CD14-positive monocyte (primary cell): ENCODE measurements around the gene ZMYND10. TPM values are rescaled to one million over a fixed set of nuclear protein-coding genes. Genes with fewer than 3 reads are reported as not detected.

ENCODE experiments used
- DNase-seq, 3 donors: peaks; one replicate each; pipeline ENCODE4 v3.0.0-alpha.2; 2011 to 2022
- H2AFZ ChIP-seq: 2 replicates; pipeline ENCODE4 v1.6.0; 2012; ENCODE audit warnings: mild to moderate bottlenecking, low read depth, low read length, inconsistent platforms; ENCODE audit not compliant: insufficient read depth, poor library complexity, severe bottlenecking
- H3K27ac ChIP-seq, 2 donors: 1 replicate in 1 of 2; 2 replicates in 1 of 2; pipeline ENCODE4 v1.5.1; 2012 to 2013; ENCODE audit warnings: low read length in 2 of 2, control low read depth in 1 of 2, inconsistent platforms in 1 of 2, low read depth in 1 of 2, mild to moderate bottlenecking in 1 of 2
- H3K27me3 ChIP-seq, 2 donors: one replicate each; pipeline versions ENCODE4 v1.6.0 to v1.6.1; 2011 to 2013; ENCODE audit warnings: low read length in 2 of 2; ENCODE audit not compliant: control insufficient read depth in 2 of 2, insufficient read depth in 2 of 2
- H3K36me3 ChIP-seq, 2 donors: replicated peaks in 1 of 2; 1 replicate in 1 of 2; 2 replicates in 1 of 2; pipeline versions ENCODE4 v1.5.1 to v1.6.1; 2012 to 2013; ENCODE audit warnings: low read length in 2 of 2, control low read depth in 1 of 2, inconsistent platforms in 1 of 2, mild to moderate bottlenecking in 1 of 2; ENCODE audit not compliant: insufficient read depth in 2 of 2, control insufficient read depth in 1 of 2
- H3K4me1 ChIP-seq, 2 donors: 1 replicate in 1 of 2; 2 replicates in 1 of 2; pipeline versions ENCODE4 v1.5.1 to v1.6.1; 2012 to 2013; ENCODE audit warnings: low read length in 2 of 2, control low read depth in 1 of 2, inconsistent platforms in 1 of 2, mild to moderate bottlenecking in 1 of 2, moderate library complexity in 1 of 2; ENCODE audit not compliant: insufficient read depth in 2 of 2, control insufficient read depth in 1 of 2
- H3K4me2 ChIP-seq: replicated peaks from 2 replicates; pipeline ENCODE3; 2012; ENCODE audit warnings: low read length, moderate library complexity, mild to moderate bottlenecking; ENCODE audit not compliant: poor library complexity, severe bottlenecking; ENCODE audit errors: extremely low read depth
- H3K4me3 ChIP-seq, 3 experiments: fragments of 200-600 bp in 1 of 3; sonication (generic) in 1 of 3; replicated peaks in 1 of 3; 1 replicate in 2 of 3; 2 replicates in 1 of 3; pipeline ENCODE4 v1.5.1; 2011 to 2013; ENCODE audit warnings: low read length in 3 of 3, mild to moderate bottlenecking in 3 of 3, control low read depth in 2 of 3, low read depth in 2 of 3, inconsistent platforms in 1 of 3, moderate library complexity in 1 of 3
- H3K79me2 ChIP-seq: 2 replicates; pipeline ENCODE4 v1.6.0; 2012; ENCODE audit warnings: mild to moderate bottlenecking, control low read depth, inconsistent platforms, low read length, moderate library complexity; ENCODE audit not compliant: insufficient read depth
- H3K9ac ChIP-seq: 2 replicates; pipeline ENCODE4 v1.6.0; 2017; ENCODE audit warnings: low read length, mild to moderate bottlenecking; ENCODE audit not compliant: insufficient read depth, poor library complexity, severe bottlenecking
- H3K9me3 ChIP-seq, 2 donors: replicated peaks in 1 of 2; 1 replicate in 1 of 2; 2 replicates in 1 of 2; pipeline versions ENCODE4 v1.5.1 to v1.6.1; 2012 to 2013; ENCODE audit warnings: low read length in 2 of 2, control low read depth in 1 of 2; ENCODE audit not compliant: control insufficient read depth in 1 of 2, insufficient read depth in 1 of 2
- H4K20me1 ChIP-seq: 2 replicates; pipeline ENCODE4 v1.6.0; 2012; ENCODE audit warnings: mild to moderate bottlenecking, low read length, control low read depth, moderate library complexity; ENCODE audit not compliant: insufficient read depth
- H3K27ac Mint-ChIP-seq, 7 donors: one replicate each; pipeline ENCODE4 v1.8.0; 2020; ENCODE audit warnings: mild to moderate bottlenecking in 7 of 7, mixed read lengths in 7 of 7, moderate library complexity in 6 of 7, inconsistent platforms in 2 of 7
- H3K27me3 Mint-ChIP-seq, 3 donors: one replicate each; pipeline ENCODE4 v1.8.0; 2021 to 2022; ENCODE audit warnings: low read depth in 3 of 3, mild to moderate bottlenecking in 3 of 3, mixed read lengths in 3 of 3, moderate library complexity in 3 of 3, inconsistent platforms in 1 of 3
- H3K36me3 Mint-ChIP-seq, 2 donors: one replicate each; pipeline ENCODE4 v1.8.0; 2020; ENCODE audit warnings: mixed read lengths in 2 of 2, inconsistent platforms in 1 of 2, mild to moderate bottlenecking in 1 of 2
- H3K4me1 Mint-ChIP-seq: one replicate; pipeline ENCODE4 v1.8.0; 2020; ENCODE audit warnings: mild to moderate bottlenecking, mixed read lengths
- H3K4me3 Mint-ChIP-seq, 2 donors: one replicate each; pipeline ENCODE4 v1.8.0; 2020; ENCODE audit warnings: mild to moderate bottlenecking in 2 of 2, mixed read lengths in 2 of 2, moderate library complexity in 1 of 2
- H3K9me3 Mint-ChIP-seq, 7 donors: one replicate each; pipeline ENCODE4 v1.8.0; 2020 to 2022; ENCODE audit warnings: mixed read lengths in 7 of 7, mild to moderate bottlenecking in 6 of 7, moderate library complexity in 6 of 7, inconsistent platforms in 2 of 7
- CTCF ChIP-seq: fragments of 200-600 bp; IDR thresholded peaks from one replicate; pipeline ENCODE4 v1.8.0; 2022; ENCODE audit warnings: antibody characterized with exemption, mild to moderate bottlenecking
- WGBS: methylation state at CpG from one replicate; pipeline ENCODE4 v1.1.5; 2013; ENCODE audit warnings: missing lambda C conversion rate; ENCODE audit not compliant: insufficient coverage; 5-methylcytosine and 5-hydroxymethylcytosine counted together
- intact Hi-C, 2 donors: fragments of 100-400 bp; cut with micrococcal nuclease; formaldehyde crosslinking; loops; one replicate each; pipeline versions ENCODE4 v1.15.0 to v1.15.1; 2023
- polyA plus RNA-seq, 3 donors: library from polyadenylated mRNA; depleted of rRNA in 1 of 3; unstranded in 2 of 3; stranded (reverse) in 1 of 3; fragments of 300-500 nt in 2 of 3; fragments of >200 nt in 1 of 3; fragmentation: Illumina TruSeq in 2 of 3; gene quantifications; 1 replicate in 2 of 3; 2 replicates in 1 of 3; pipeline ENCODE4 v1.2.3, GENCODE V29; 2012 to 2021

Gene ZMYND10
- polyA plus RNA-seq, 3 donors: 0.12 to 1.7 (median 0.19) TPM

- H3K36me3 ChIP-seq: peaks cover 36 to 48% of the 10 kb centered on the region in 2 donors
- peak overlapping the region; percentile 47 to 91 (median 89) for H3K4me3 ChIP-seq
- H3K4me2 ChIP-seq: peak overlapping the region; percentile 98
- Mint-ChIP-seq H3K27ac (peak overlapping the region; percentile 46 to 93 (median 86)), H3K36me3 (peaks cover 25 to 42% of the 10 kb centered on the region in 2 donors), H3K4me1 (peaks cover 46% of the 10 kb centered on the region), H3K9me3 (no peaks in the 10 kb centered on the region), H3K27me3 (peaks cover 0 to 2% (median 0%) of the 10 kb centered on the region in 3 donors), H3K4me3 (peak overlapping the region; percentile 90 to 95)
- TF ChIP-seq CTCF: no peak
- peaks cover 60% of the 10 kb centered on the region for H3K79me2 ChIP-seq
- 68% methylated on average over 18 of the region's 24 CpGs for WGBS
- no peaks in the 10 kb centered on the region for H3K9me3 ChIP-seq
- intact Hi-C loops: loop anchor here (5.0 to 10.0 kb wide), 3 partner anchors 259 to 1036 kb away; partner anchors contain the start of genes MAPKAPK3 (in 1 of the 2), MON1A (in 1 of the 2) and RBM15B (in 1 of the 2)
- no peak for DNase-seq
- peaks cover 56% of the 10 kb centered on the region for H4K20me1 ChIP-seq
- H3K4me1 ChIP-seq: peaks cover 42 to 47% of the 10 kb centered on the region in 2 donors
- H3K9ac ChIP-seq: peak overlapping the region; percentile 96
- peak overlapping the region; percentile 57 to 91 for H3K27ac ChIP-seq
- peak overlapping the region; percentile 94 for H2AFZ ChIP-seq
- H3K27me3 ChIP-seq: no peaks in the 10 kb centered on the region
Observed at GRCh38 chr3:50358355-50358910, 12.9 kb upstream of the ZMYND10 start.

- intact Hi-C loops: loop anchor here (5.0 to 10.0 kb wide), 3 partner anchors 260 to 1037 kb away; partner anchors contain the start of genes MAPKAPK3 (in 1 of the 2), MON1A (in 1 of the 2) and RBM15B (in 1 of the 2)
- TF ChIP-seq CTCF: no peak
- peak overlapping the region in 1 of 3 experiments; percentile 91 for H3K4me3 ChIP-seq
- peaks cover 64% of the 10 kb centered on the region for H3K79me2 ChIP-seq
- H3K9me3 Mint-ChIP-seq: no peaks in the 10 kb centered on the region
- H3K27me3 Mint-ChIP-seq: peaks cover 0 to 2% (median 0%) of the 10 kb centered on the region in 3 donors
- no peak overlapping the region for H2AFZ ChIP-seq
- H3K36me3 Mint-ChIP-seq: peaks cover 25 to 47% of the 10 kb centered on the region in 2 donors
- peak overlapping the region; percentile 98 for H3K4me2 ChIP-seq
- H3K4me1 Mint-ChIP-seq: peaks cover 52% of the 10 kb centered on the region
- H3K27ac Mint-ChIP-seq: peak overlapping the region in 6 of 7 donors; percentile 14 to 78 (median 74)
- DNase-seq: peak in 2 of 3 donors; percentile 32 to 68
- no peaks in the 10 kb centered on the region for H3K27me3 ChIP-seq
- peaks cover 66% of the 10 kb centered on the region for H4K20me1 ChIP-seq
- no peak overlapping the region for H3K9ac ChIP-seq
- peak overlapping the region; percentile 39 to 90 for H3K4me3 Mint-ChIP-seq
- WGBS: no CpG with 5 or more reads among the region's 1 CpG
- peaks cover 42 to 52% of the 10 kb centered on the region in 2 donors for H3K4me1 ChIP-seq
- H3K9me3 ChIP-seq: no peaks in the 10 kb centered on the region
- peak overlapping the region in 1 of 2 donors; percentile 91 for H3K27ac ChIP-seq
- H3K36me3 ChIP-seq: peaks cover 44 to 56% of the 10 kb centered on the region in 2 donors
Observed at GRCh38 chr3:50357481-50357880, 11.9 kb upstream of the ZMYND10 start.
